IMR-90 (cell line): Measurements from ENCODE around the gene FARP1. TPM values are rescaled to one million over a fixed set of nuclear protein-coding genes. Genes with fewer than 3 reads are reported as not detected.

Experiments
- ATAC-seq: fragments of 200-7000 bp; cut with Tn5 transposase; 2 replicates; pipeline ENCODE4 v1.9.1; 2020; ENCODE audit warnings: low read depth, mild to moderate bottlenecking, moderate library complexity
- BruUV-seq: library from RNA; stranded (reverse); fragments of 400-500 nt; replicated peaks from 2 replicates; lab custom pipeline; 2021; lab: Mats Ljungman, UMichigan
- CTCF ChIA-PET: fragments of 300-600 bp; formaldehyde crosslinking; extraction: SDS; loops from one replicate; lab custom pipeline; 2021; ENCODE audit warnings: antibody characterized with exemption; lab: Yijun Ruan, JAX
- POLR2A ChIA-PET: fragments of 300-600 bp; sonication (Branson Sonifier 250); formaldehyde crosslinking; loops from one replicate; lab custom pipeline; 2022; ENCODE audit warnings: antibody characterized with exemption; ENCODE audit not compliant: unreplicated experiment; lab: Charles Lee
- DNase-seq: peaks from one replicate; pipeline ENCODE4 v3.0.0; 2013
- H2AFZ ChIP-seq: replicated peaks from 2 replicates; pipeline ENCODE3; 2013; ENCODE audit warnings: low read length, mild to moderate bottlenecking; ENCODE audit not compliant: poor library complexity
- H2AK5ac ChIP-seq: 2 replicates; pipeline ENCODE4 v1.6.1; 2013; ENCODE audit warnings: low read depth, low read length, inconsistent platforms
- H2AK9ac ChIP-seq: replicated peaks from 2 replicates; pipeline ENCODE3; 2013; ENCODE audit warnings: mild to moderate bottlenecking, low read depth, low read length, moderate library complexity; ENCODE audit not compliant: poor library complexity
- H2BK120ac ChIP-seq: 2 replicates; pipeline ENCODE4 v1.6.1; 2013; ENCODE audit warnings: low read depth, low read length, inconsistent platforms
- H2BK15ac ChIP-seq: 3 replicates; pipeline ENCODE4 v1.6.1; 2013; ENCODE audit warnings: low read depth, low read length, inconsistent platforms
- H2BK20ac ChIP-seq: 2 replicates; pipeline ENCODE4 v1.6.1; 2013; ENCODE audit warnings: low read depth, mild to moderate bottlenecking, inconsistent platforms, low read length, moderate library complexity
- H2BK5ac ChIP-seq: 2 replicates; pipeline ENCODE4 v1.6.1; 2013; ENCODE audit warnings: mild to moderate bottlenecking, low read depth, low read length, inconsistent platforms; ENCODE audit not compliant: poor library complexity, severe bottlenecking
- H3K14ac ChIP-seq: replicated peaks from 2 replicates; pipeline ENCODE4 v1.6.1; 2013; ENCODE audit warnings: low read depth, low read length, inconsistent platforms
- H3K18ac ChIP-seq: 2 replicates; pipeline ENCODE4 v1.6.1; 2013; ENCODE audit warnings: low read depth, low read length, control low read depth
- H3K23ac ChIP-seq: 2 replicates; pipeline ENCODE4 v1.6.1; 2013; ENCODE audit warnings: low read depth, low read length, inconsistent platforms
- H3K27ac ChIP-seq: 2 replicates; pipeline ENCODE4 v1.5.1; 2013; ENCODE audit warnings: mild to moderate bottlenecking, control low read depth, low read length; ENCODE audit not compliant: insufficient read depth
- H3K27me3 ChIP-seq: 2 replicates; pipeline ENCODE4 v1.6.1; 2013; ENCODE audit warnings: low read length; ENCODE audit not compliant: control insufficient read depth, insufficient read depth
- H3K36me3 ChIP-seq: 2 replicates; pipeline ENCODE4 v1.6.1; 2013; ENCODE audit warnings: low read length, mixed read lengths; ENCODE audit not compliant: control insufficient read depth, insufficient read depth
- H3K4ac ChIP-seq: 2 replicates; pipeline ENCODE4 v1.6.1; 2013; ENCODE audit warnings: low read depth, low read length, inconsistent platforms
- H3K4me1 ChIP-seq: 2 replicates; pipeline ENCODE4 v1.6.1; 2013; ENCODE audit warnings: low read length, mixed read lengths; ENCODE audit not compliant: control insufficient read depth, insufficient read depth
- H3K4me2 ChIP-seq: 2 replicates; pipeline ENCODE4 v1.6.1; 2013; ENCODE audit warnings: low read depth, mild to moderate bottlenecking, control low read depth, low read length, moderate library complexity
- H3K4me3 ChIP-seq: 2 replicates; pipeline ENCODE4 v1.5.1; 2013; ENCODE audit warnings: low read depth, mild to moderate bottlenecking, control low read depth, low read length, moderate library complexity; ENCODE audit not compliant: insufficient read depth
- H3K56ac ChIP-seq: 2 replicates; pipeline ENCODE4 v1.6.1; 2013; ENCODE audit warnings: low read length, inconsistent platforms; ENCODE audit not compliant: insufficient read depth; ENCODE audit errors: extremely low read depth
- H3K79me1 ChIP-seq, 2 experiments: 2 replicates each; pipeline ENCODE4 v1.6.1; 2013; ENCODE audit warnings: low read length in 2 of 2, inconsistent platforms in 1 of 2, low read depth in 1 of 2
- H3K9ac ChIP-seq: 2 replicates; pipeline ENCODE4 v1.6.1; 2013; ENCODE audit warnings: low read depth, low read length, control low read depth
- H3K9me1 ChIP-seq: 2 replicates; pipeline ENCODE4 v1.6.1; 2013; ENCODE audit warnings: low read length, inconsistent platforms; ENCODE audit not compliant: insufficient read depth
- H3K9me3 ChIP-seq: 2 replicates; pipeline ENCODE4 v1.6.1; 2013; ENCODE audit warnings: low read length; ENCODE audit not compliant: control insufficient read depth, insufficient read depth
- H4K20me1 ChIP-seq: 2 replicates; pipeline ENCODE4 v1.6.1; 2013; ENCODE audit warnings: low read length, inconsistent platforms; ENCODE audit not compliant: insufficient read depth
- H4K5ac ChIP-seq: 2 replicates; pipeline ENCODE4 v1.6.1; 2013; ENCODE audit warnings: mild to moderate bottlenecking, low read depth, low read length, control low read depth
- H4K8ac ChIP-seq, 2 experiments: 2 replicates each; pipeline ENCODE4 v1.6.1; 2013; ENCODE audit warnings: low read depth in 2 of 2, low read length in 2 of 2, control low read depth in 1 of 2, inconsistent platforms in 1 of 2
- H4K91ac ChIP-seq: 2 replicates; pipeline ENCODE4 v1.6.1; 2013; ENCODE audit warnings: low read depth, low read length, inconsistent platforms; ENCODE audit not compliant: insufficient read depth
- BHLHE40 ChIP-seq: fragments of 150-350 bp; IDR thresholded peaks from 2 replicates; pipeline ENCODE4 v1.6.1; 2016; ENCODE audit warnings: mild to moderate bottlenecking, low read depth, low read length
- CEBPB ChIP-seq: IDR thresholded peaks from 2 replicates; pipeline ENCODE4 v1.6.1; 2012; ENCODE audit warnings: low read depth, low read length, improper control_type of control experiment
- CHD1 ChIP-seq: IDR thresholded peaks from 2 replicates; pipeline ENCODE4 v1.6.1; 2012; ENCODE audit warnings: low read depth, low read length, improper control_type of control experiment
- CTCF ChIP-seq: conservative IDR thresholded peaks from 2 replicates; pipeline ENCODE4 v1.5.1; 2012; ENCODE audit warnings: mild to moderate bottlenecking, low read depth, low read length, improper control_type of control experiment
- ELK1 ChIP-seq: fragments of 150-350 bp; IDR thresholded peaks from 2 replicates; pipeline ENCODE4 v1.6.1; 2016; ENCODE audit warnings: low read depth, mild to moderate bottlenecking, low read length, moderate library complexity, borderline replicate concordance
- FOS ChIP-seq: fragments of 150-350 bp; IDR thresholded peaks from 2 replicates; pipeline ENCODE4 v1.6.1; 2016; ENCODE audit warnings: low read depth, low read length
- MAFK ChIP-seq: IDR thresholded peaks from 2 replicates; pipeline ENCODE4 v1.6.1; 2012; ENCODE audit warnings: low read depth, low read length, improper control_type of control experiment
- MAZ ChIP-seq: IDR thresholded peaks from 2 replicates; pipeline ENCODE4 v1.6.1; 2012; ENCODE audit warnings: low read depth, mild to moderate bottlenecking, low read length, improper control_type of control experiment, moderate library complexity, borderline replicate concordance
- MXI1 ChIP-seq: IDR thresholded peaks from 2 replicates; pipeline ENCODE4 v1.6.1; 2012; ENCODE audit warnings: low read depth, mild to moderate bottlenecking, low read length, moderate library complexity, borderline replicate concordance
- NFE2L2 ChIP-seq: fragments of 150-350 bp; IDR thresholded peaks from 2 replicates; pipeline ENCODE4 v1.6.1; 2016; ENCODE audit warnings: low read depth, mild to moderate bottlenecking, low read length
- POLR2A ChIP-seq: IDR thresholded peaks from 2 replicates; pipeline ENCODE4 v1.6.1; 2012; ENCODE audit warnings: mild to moderate bottlenecking, low read depth, low read length
- RAD21 ChIP-seq: IDR thresholded peaks from 2 replicates; pipeline ENCODE4 v1.6.1; 2012; ENCODE audit warnings: low read length, improper control_type of control experiment
- RCOR1 ChIP-seq: IDR thresholded peaks from 2 replicates; pipeline ENCODE4 v1.6.1; 2012; ENCODE audit warnings: mild to moderate bottlenecking, low read length, improper control_type of control experiment; ENCODE audit not compliant: insufficient replicate concordance
- RFX5 ChIP-seq: IDR thresholded peaks from 2 replicates; pipeline ENCODE4 v1.8.0; 2012; ENCODE audit warnings: low read depth, mild to moderate bottlenecking, low read length, moderate library complexity
- SMC3 ChIP-seq: fragments of 150-350 bp; IDR thresholded peaks from 2 replicates; pipeline ENCODE4 v1.6.1; 2016; ENCODE audit warnings: low read depth, mild to moderate bottlenecking, antibody characterized with exemption, low read length, moderate library complexity
- USF2 ChIP-seq: fragments of 150-350 bp; IDR thresholded peaks from 2 replicates; pipeline ENCODE4 v1.6.1; 2017; ENCODE audit warnings: mild to moderate bottlenecking, antibody characterized with exemption, low read length, low read depth
- WGBS, 2 experiments: methylation state at CpG; one replicate each; pipeline versions ENCODE4 v1.1.5 to v1.1.7; 2013; ENCODE audit warnings: missing lambda C conversion rate in 2 of 2; ENCODE audit not compliant: insufficient read length in 1 of 2; ENCODE audit errors: extremely low coverage in 2 of 2; 5-methylcytosine and 5-hydroxymethylcytosine counted together
- dilution Hi-C: fragments of 300-500 bp; cut with HindIII; formaldehyde crosslinking; loops from one replicate; pipeline ENCODE4 v1.14.3; 2018; ENCODE audit warnings: low sequenced_read_pairs; ENCODE audit not compliant: unreplicated experiment
- in situ Hi-C: fragments of 300-500 bp; cut with MboI; formaldehyde crosslinking; loops from 3 replicates; pipeline ENCODE4 v1.14.3; 2019; ENCODE audit warnings: low sequenced_read_pairs, inconsistent platforms, mixed read lengths
- intact Hi-C: fragments of 100-400 bp; cut with micrococcal nuclease; formaldehyde crosslinking; loops from 2 replicates; pipeline ENCODE4 v1.10.0; 2022
- polyA plus RNA-seq, 3 experiments: library from polyadenylated mRNA; depleted of rRNA; stranded (reverse); fragments of >200 nt; gene quantifications; 2 replicates each; pipeline ENCODE4 v1.2.3, GENCODE V29; 2012; ENCODE audit warnings: low replicate concordance in 1 of 3
- total RNA-seq: library from RNA; depleted of rRNA; stranded (reverse); fragments of >200 nt; gene quantifications from 2 replicates; pipeline ENCODE4 v1.2.3, GENCODE V29; 2012

Gene FARP1
- total and polyA plus RNA-seq, 2 of the 4 experiments (the other 2 are of a cell fraction): 39.6 to 57.0 TPM

- no peak overlapping the region for H3K4me3 ChIP-seq
- in situ Hi-C loops: no loop called here
- no peak overlapping the region for H3K56ac ChIP-seq
- H2AK5ac ChIP-seq: no peak overlapping the region
- dilution Hi-C loops: no loop called here
- WGBS, 2 experiments: 40% methylated on average over 1 of the region's 4 CpGs; no CpG with 5 or more reads in 1 of the 2 experiments
- H2AK9ac ChIP-seq: no peak overlapping the region
- H3K18ac ChIP-seq: no peak overlapping the region
- H3K9me1 ChIP-seq: peaks cover 33% of the 10 kb centered on the region
- H4K8ac ChIP-seq: no peak overlapping the region
- ATAC-seq (no peak), DNase-seq (no peak)
- no peak overlapping the region for H3K9ac ChIP-seq
- no peak overlapping the region for H4K91ac ChIP-seq
- H2BK120ac ChIP-seq: no peak overlapping the region
- no peaks in the 10 kb centered on the region for H3K27me3 ChIP-seq
- H3K4me2 ChIP-seq: no peak overlapping the region
- H2BK15ac ChIP-seq: no peak overlapping the region; the same call in 2 of the 3 replicates
- no TSS peak for BruUV-seq
- H2BK20ac ChIP-seq: no peak overlapping the region
- H2BK5ac ChIP-seq: no peak overlapping the region
- H2AFZ ChIP-seq: no peak overlapping the region
- H3K23ac ChIP-seq: no peak overlapping the region
- POLR2A ChIA-PET: no interaction called here
- H3K14ac ChIP-seq: no peak overlapping the region
- intact Hi-C loops: no loop called here
- no peak overlapping the region for H4K5ac ChIP-seq
- peaks cover 5% of the 10 kb centered on the region; the same call in 1 of the 2 replicates for H3K36me3 ChIP-seq
- H3K9me3 ChIP-seq: no peaks in the 10 kb centered on the region
- H3K4ac ChIP-seq: peak overlapping the region; percentile 13; the same call in 1 of the 2 replicates
- no peak for TF ChIP-seq CEBPB
- no peak for TF ChIP-seq MAFK
- no peak for TF ChIP-seq CHD1
- no peak for TF ChIP-seq USF2
- no peak for TF ChIP-seq FOS
- TF ChIP-seq NFE2L2: no peak
- TF ChIP-seq MXI1: no peak
- TF ChIP-seq MAZ: no peak
- TF ChIP-seq RAD21: no peak
- TF ChIP-seq BHLHE40: no peak
- no peak for TF ChIP-seq CTCF
- no peak for TF ChIP-seq POLR2A
- no peak for TF ChIP-seq RCOR1
- TF ChIP-seq ELK1: no peak
- no peak for TF ChIP-seq SMC3
- TF ChIP-seq RFX5: no peak
- peaks cover 4% of the 10 kb centered on the region for H3K4me1 ChIP-seq
- CTCF ChIA-PET: no interaction called here
- peaks cover 41 to 81% of the 10 kb centered on the region in 2 experiments for H3K79me1 ChIP-seq
- peaks cover 22% of the 10 kb centered on the region for H4K20me1 ChIP-seq
- H3K27ac ChIP-seq: no peak overlapping the region
Measured at GRCh38 chr13:98242403-98242802, 99.5 kb downstream of the FARP1 start.
